HG03159 (cell line): ENCODE data around the gene TRABD.

Experiments
- ATAC-seq: cut with Tn5 transposase; IDR thresholded peaks from one replicate; pipeline ENCODE4 v1.9.1; 2021; ENCODE audit warnings: mild to moderate bottlenecking, moderate library complexity; ENCODE audit not compliant: unreplicated experiment

Gene TRABD

GRCh38 chr22:50216684-50217520 is 31.2 kb downstream of the TRABD start:
- no peak for ATAC-seq

GRCh38 chr22:50217543-50218152 is 31.9 kb downstream of the TRABD start:
- ATAC-seq: no peak

- ATAC-seq: no peak
These were observed 32.7 kb downstream of the TRABD start for GRCh38 chr22:50218153-50218995.

GRCh38 chr22:50218996-50219727 is 33.4 kb downstream of the TRABD start:
- no peak for ATAC-seq

GRCh38 chr22:50219800-50220602 is 34.3 kb downstream of the TRABD start:
- ATAC-seq: no peak

- no peak for ATAC-seq
These were observed 35.1 kb downstream of the TRABD start for GRCh38 chr22:50220603-50221409.

GRCh38 chr22:50221410-50222300 is 35.9 kb downstream of the TRABD start:
- ATAC-seq: no peak

- ATAC-seq: no peak
These were observed 36.8 kb downstream of the TRABD start for GRCh38 chr22:50222508-50222907.

- ATAC-seq: no peak
These were observed 38.4 kb downstream of the TRABD start for GRCh38 chr22:50224071-50224470.

GRCh38 chr22:50225200-50225969 is 39.7 kb downstream of the TRABD start:
- no peak for ATAC-seq

GRCh38 chr22:50226063-50226874 is 40.6 kb downstream of the TRABD start:
- no peak for ATAC-seq

GRCh38 chr22:50226875-50227165 is 41.1 kb downstream of the TRABD start:
- ATAC-seq: no peak

GRCh38 chr22:50227579-50228215 is 42.0 kb downstream of the TRABD start:
- ATAC-seq: no peak

GRCh38 chr22:50228366-50228765 is 42.7 kb downstream of the TRABD start:
- no peak for ATAC-seq

GRCh38 chr22:50229370-50229769 is 43.7 kb downstream of the TRABD start:
- no peak for ATAC-seq

- ATAC-seq: no peak
These were observed 46.9 kb downstream of the TRABD start for GRCh38 chr22:50232481-50233151.
